ENCODE data around the gene ZNF503.

ZNF503 gene

GRCh38 chr10:75353183-75353582 is 48.4 kb downstream of the ZNF503 start:
- no peak for DNase-seq (ENCODE audit: low spot score)

GRCh38 chr10:75352650-75353049 is 48.9 kb downstream of the ZNF503 start:
- DNase-seq (ENCODE audit: low spot score): no peak

- no peak for DNase-seq (ENCODE audit: low spot score)
Observed at GRCh38 chr10:75351637-75352036, 49.9 kb downstream of the ZNF503 start.

GRCh38 chr10:75350791-75351190 is 50.8 kb downstream of the ZNF503 start:
- no peak for DNase-seq (ENCODE audit: low spot score)
